ENCODE data around the gene GLYATL1B. TPM values are rescaled to one million over a fixed set of nuclear protein-coding genes. Genes with fewer than 3 reads are reported as not detected.

The GLYATL1B gene
- polyA plus RNA-seq, 2 of the 4 experiments (the other 2 are of a cell fraction), result not detected

DNA sequence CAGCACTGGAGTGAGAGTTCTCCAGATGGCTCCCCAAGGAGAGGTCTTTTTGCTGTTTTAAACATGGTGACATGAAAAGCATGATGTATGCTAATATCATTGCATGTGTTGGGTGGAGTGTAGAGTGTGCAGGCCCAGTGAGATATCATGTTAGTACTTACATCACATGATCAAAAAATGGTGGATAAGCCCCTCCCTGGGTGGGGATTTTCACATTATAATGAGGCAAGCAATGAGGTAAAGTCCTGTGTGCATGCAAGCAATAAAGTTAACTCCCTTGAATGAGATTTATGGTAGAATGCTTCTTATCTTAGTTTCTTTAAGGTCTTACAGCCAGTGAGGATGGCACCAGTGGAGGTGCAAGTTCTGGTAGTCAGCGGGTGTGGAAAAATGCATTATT lies 29.4 kb downstream of the GLYATL1B start:
- no peak for FAIRE-seq
- Histone ChIP-seq H3K4me2 (no peak overlapping the region), H3K9me3 (peaks cover 18% of the 10 kb centered on the region; the same call in 1 of the 3 replicates), H3K4me3 (no peak overlapping the region), H3K27ac (no peak overlapping the region), H3K4me1 (no peaks in the 10 kb centered on the region)
- DNase-seq (ENCODE audit: low read depth in 1 of 2, low spot score in 1 of 2), result no peak
- CTCF ChIA-PET, result no interaction called here
- POLR2A ChIA-PET, result no interaction called here
- WGBS (ENCODE audit: missing lambda C conversion rate), result 89% methylated on average over 1 of the region's 1 CpG
- ATAC-seq, result no peak
- TF ChIP-seq FOXS1 (CRISPR knock-in tag; IDR thresholded peaks at IDR 0.05), result no peak
- TF ChIP-seq CBX8 (IDR thresholded peaks at IDR 0.05), result no peak
- no peak for TF ChIP-seq BCL3 (IDR thresholded peaks at IDR 0.05)
- no peak for TF ChIP-seq JUN (IDR thresholded peaks at IDR 0.05)
- TF ChIP-seq FOSB (CRISPR knock-in tag; IDR thresholded peaks at IDR 0.05), result no peak
- TF ChIP-seq MAFK (IDR thresholded peaks at IDR 0.05; ENCODE audit: partially characterized antibody), result no peak
- TF ChIP-seq HOXA7 (CRISPR knock-in tag; IDR thresholded peaks at IDR 0.05), result no peak
- no peak for TF ChIP-seq HEYL (CRISPR knock-in tag; IDR thresholded peaks at IDR 0.05)
- TF ChIP-seq FOSL2 (IDR thresholded peaks at IDR 0.05), result no peak
- TF ChIP-seq FOSL2 (CRISPR knock-in tag; IDR thresholded peaks at IDR 0.05), result no peak
- no peak for TF ChIP-seq ZFP36 (IDR thresholded peaks at IDR 0.05; ENCODE audit: borderline replicate concordance, partially characterized antibody)
- TF ChIP-seq TFCP2L1 (CRISPR knock-in tag; IDR thresholded peaks at IDR 0.05), result no peak
- no peak for TF ChIP-seq RNF2 (IDR thresholded peaks at IDR 0.05; ENCODE audit: borderline replicate concordance, low read depth)
- no peak for TF ChIP-seq EHF (CRISPR knock-in tag; IDR thresholded peaks at IDR 0.05)
- TF ChIP-seq KDM1A (IDR thresholded peaks at IDR 0.05; ENCODE audit: low read depth), result no peak
- TF ChIP-seq, protein P1, sequence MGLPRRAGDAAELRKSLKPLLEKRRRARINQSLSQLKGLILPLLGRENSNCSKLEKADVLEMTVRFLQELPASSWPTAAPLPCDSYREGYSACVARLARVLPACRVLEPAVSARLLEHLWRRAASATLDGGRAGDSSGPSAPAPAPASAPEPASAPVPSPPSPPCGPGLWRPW (IDR thresholded peaks at IDR 0.05), result no peak
- TF ChIP-seq TP53 (CRISPR knock-in tag; IDR thresholded peaks at IDR 0.05), result no peak

DNA sequence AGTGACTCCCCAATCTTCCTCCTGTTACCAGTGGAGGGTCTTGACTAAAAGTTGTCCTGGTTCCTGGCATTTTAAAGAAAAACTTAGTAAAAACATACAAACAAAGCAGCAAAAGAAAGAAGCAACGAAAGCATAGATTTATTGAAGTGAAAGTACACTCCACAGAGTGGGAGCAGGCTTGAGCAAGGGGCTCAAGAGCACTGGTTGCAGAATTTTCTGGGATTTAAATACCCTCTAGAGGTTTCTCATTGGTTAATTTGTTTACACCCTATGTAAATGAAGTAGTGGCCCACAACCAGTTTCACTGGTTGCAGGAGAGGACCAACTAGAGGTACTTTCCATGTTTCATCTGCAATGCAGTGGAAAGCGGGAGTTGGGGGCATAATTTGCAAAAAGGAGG lies 31.7 kb downstream of the GLYATL1B start:
- ATAC-seq, result no peak
- Histone ChIP-seq H3K4me2 (no peak overlapping the region), H3K27ac (no peak overlapping the region), H3K9me3 (peaks cover 20% of the 10 kb centered on the region; the same call in 1 of the 3 replicates), H3K4me3 (no peak overlapping the region), H3K4me1 (no peaks in the 10 kb centered on the region)
- 88% methylated on average over 2 of the region's 2 CpGs for WGBS (ENCODE audit: missing lambda C conversion rate)
- DNase-seq (ENCODE audit: low read depth in 1 of 2, low spot score in 1 of 2), result no peak
- ChIA-PET CTCF (no interaction called here), POLR2A (no interaction called here)
- no peak for FAIRE-seq
- TF ChIP-seq HMGXB4 (CRISPR knock-in tag; IDR thresholded peaks at IDR 0.05; ENCODE audit: borderline replicate concordance) (no peak), KDM1A (IDR thresholded peaks at IDR 0.05; ENCODE audit: low read depth) (no peak), CBX2 (IDR thresholded peaks at IDR 0.05; ENCODE audit: borderline replicate concordance, low read depth) (no peak), JUNB (IDR thresholded peaks at IDR 0.05) (no peak), CBX8 (IDR thresholded peaks at IDR 0.05) (no peak), RAD21 (conservative IDR thresholded peaks at IDR 0.05 in 1 of 2, IDR thresholded peaks at IDR 0.05 in 1 of 2) (no peak), HEYL (CRISPR knock-in tag; IDR thresholded peaks at IDR 0.05) (no peak), POLR2AphosphoS2 (conservative IDR thresholded peaks at IDR 0.05; ENCODE audit: low read length) (no peak), ELK1 (IDR thresholded peaks at IDR 0.05; ENCODE audit: low read depth, low read length) (no peak), TFCP2L1 (CRISPR knock-in tag; IDR thresholded peaks at IDR 0.05) (no peak), ZFP36 (IDR thresholded peaks at IDR 0.05; ENCODE audit: borderline replicate concordance, partially characterized antibody) (no peak), HDAC2 (IDR thresholded peaks at IDR 0.05) (no peak), EP300 (IDR thresholded peaks at IDR 0.05) (no peak), REST (IDR thresholded peaks at IDR 0.05) (no peak), ESRRA (IDR thresholded peaks at IDR 0.05; ENCODE audit: borderline replicate concordance, low read length) (no peak), GATA3 (IDR thresholded peaks at IDR 0.05; ENCODE audit: borderline replicate concordance) (no peak), RARB (CRISPR knock-in tag; IDR thresholded peaks at IDR 0.05) (no peak), EHF (CRISPR knock-in tag; IDR thresholded peaks at IDR 0.05) (no peak), CHD2 (IDR thresholded peaks at IDR 0.05; ENCODE audit: low read length, partially characterized antibody) (no peak)
